ENCODE measurements around the gene SSPN.

The SSPN gene

DNA sequence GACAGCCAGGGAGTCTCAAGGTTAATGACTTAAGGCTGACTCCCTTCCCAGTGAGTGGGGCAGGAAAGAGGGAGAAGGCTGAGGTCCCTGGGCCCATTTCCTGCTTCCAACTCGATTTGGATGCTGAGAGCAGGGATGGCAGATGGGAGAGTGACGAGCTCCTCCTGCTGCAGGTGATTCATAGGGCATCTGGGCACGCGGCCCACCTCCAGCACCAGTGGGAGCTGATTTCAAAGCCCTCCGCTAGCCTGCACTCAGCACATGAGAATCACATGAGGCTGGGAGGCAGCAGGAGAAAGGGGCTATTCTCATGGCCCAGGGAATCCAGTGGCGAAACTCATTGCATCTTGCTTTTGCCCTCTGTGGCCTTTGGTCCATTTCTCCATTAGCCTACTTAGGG is 90.8 kb downstream of the SSPN start:
- no peak overlapping the region for H3K27ac Mint-ChIP-seq
- H3K27me3 Mint-ChIP-seq, result peaks cover 6% of the 10 kb centered on the region
- CTCF ChIA-PET, result no interaction called here
- no peak for DNase-seq
- no peak overlapping the region for H3K4me3 Mint-ChIP-seq
- H3K4me1 Mint-ChIP-seq, result no peaks in the 10 kb centered on the region
- H3K9me3 Mint-ChIP-seq, result no peaks in the 10 kb centered on the region
- H3K36me3 Mint-ChIP-seq, result no peaks in the 10 kb centered on the region

DNA sequence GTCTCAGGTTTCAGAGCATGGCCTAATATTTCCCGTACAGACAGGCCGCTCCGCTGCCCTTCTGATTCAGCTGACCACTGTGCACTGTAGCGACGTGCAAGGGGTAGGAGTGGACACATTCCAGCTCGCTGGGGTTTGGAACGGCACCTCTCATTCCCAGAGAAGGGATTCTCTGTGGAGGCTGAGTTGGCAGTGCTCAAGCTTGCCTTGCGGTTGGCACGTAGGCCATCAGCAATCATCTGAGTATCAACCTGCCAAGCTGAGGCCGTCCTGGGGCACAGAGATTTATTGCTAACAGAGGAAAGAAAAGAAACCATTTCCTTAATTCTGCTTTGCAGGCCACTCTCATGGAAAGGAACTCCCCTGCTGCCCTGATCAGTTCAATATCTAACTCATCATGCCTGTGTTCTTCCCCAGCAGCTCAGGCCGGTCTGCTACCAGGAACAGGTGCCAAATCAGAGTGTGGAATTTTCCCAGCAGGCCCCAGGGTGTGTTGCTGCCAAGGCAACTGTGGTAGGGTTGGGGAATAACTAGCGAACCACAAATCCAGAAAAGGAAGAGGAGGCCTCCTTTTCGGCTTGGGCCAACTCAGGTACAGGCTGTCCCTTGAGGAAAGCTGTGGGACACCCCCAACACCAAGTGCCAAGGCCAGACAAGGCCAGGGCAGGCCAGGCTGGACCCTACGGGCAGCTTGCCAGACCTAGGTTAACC is 92.5 kb downstream of the SSPN start:
- H3K4me1 Mint-ChIP-seq, result no peaks in the 10 kb centered on the region

DNA sequence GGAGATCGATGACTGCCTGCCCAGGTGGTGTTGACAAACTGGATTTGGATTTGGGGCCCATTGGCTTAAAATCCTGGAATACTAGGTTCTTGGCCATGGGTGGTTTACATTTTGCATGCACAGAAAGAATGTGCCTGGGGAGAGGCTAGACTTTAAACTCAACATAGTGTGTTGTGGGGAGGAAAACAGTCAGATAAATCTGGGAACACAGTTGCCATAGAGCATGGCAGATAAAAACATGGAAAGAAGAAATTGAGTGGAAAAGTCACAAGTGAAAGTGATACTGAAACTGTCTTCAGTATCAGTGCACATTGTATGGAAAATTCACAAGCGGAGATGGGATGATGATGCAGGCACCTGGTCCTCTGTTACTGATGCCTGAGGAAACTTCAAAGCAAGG is 95.2 kb downstream of the SSPN start:
- Mint-ChIP-seq H3K27ac (no peak overlapping the region), H3K27me3 (no peaks in the 10 kb centered on the region), H3K9me3 (no peaks in the 10 kb centered on the region), H3K4me1 (no peaks in the 10 kb centered on the region), H3K4me3 (no peak overlapping the region), H3K36me3 (no peaks in the 10 kb centered on the region)
- DNase-seq, result no peak
- CTCF ChIA-PET, result no interaction called here

More for the DNA sequence above, 92.5 kb downstream of the SSPN start:
- no peak for DNase-seq
- no peaks in the 10 kb centered on the region for H3K9me3 Mint-ChIP-seq
- no peaks in the 10 kb centered on the region for H3K36me3 Mint-ChIP-seq
- no peak overlapping the region for H3K27ac Mint-ChIP-seq
- CTCF ChIA-PET, result no interaction called here
- H3K4me3 Mint-ChIP-seq, result no peak overlapping the region
- peaks cover 6% of the 10 kb centered on the region for H3K27me3 Mint-ChIP-seq

DNA sequence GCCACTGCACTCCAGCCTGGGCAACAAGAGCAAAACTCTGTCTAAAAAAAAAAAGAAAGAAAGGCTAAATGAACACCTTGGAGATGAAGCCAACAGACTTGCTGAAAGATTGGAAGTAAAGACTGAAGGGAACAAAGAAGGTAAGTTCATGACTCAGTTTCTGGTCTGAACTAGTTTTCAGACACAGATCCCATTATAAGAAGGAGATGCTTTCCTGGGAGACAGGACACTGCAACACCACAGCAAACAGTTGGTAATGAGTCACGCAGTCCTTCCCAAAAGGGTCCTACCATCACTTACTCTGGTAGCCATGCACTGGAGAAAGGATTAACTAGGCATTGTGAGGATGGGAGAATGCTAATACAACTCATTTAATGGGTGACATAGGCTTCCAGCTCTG is 97.2 kb downstream of the SSPN start:
- CTCF ChIA-PET, result no interaction called here

DNA sequence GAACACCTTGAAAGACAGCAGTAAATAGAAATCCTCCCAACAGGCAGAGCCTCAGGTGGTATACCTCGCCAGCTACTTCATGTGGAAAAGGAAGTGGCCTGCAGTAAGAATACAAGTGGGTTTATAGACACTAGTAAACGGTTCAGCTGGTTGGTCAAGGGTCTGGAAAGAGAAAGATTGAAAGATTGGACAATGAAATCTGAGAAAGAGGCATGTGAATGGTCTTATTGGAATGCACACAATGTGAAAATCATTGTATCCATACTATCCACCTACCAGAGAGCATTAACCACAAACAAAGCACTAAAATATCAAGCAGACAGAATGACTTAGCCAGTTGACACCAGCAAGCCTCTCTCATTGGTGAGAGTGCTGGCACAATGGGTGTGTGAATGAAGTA is 98.2 kb downstream of the SSPN start:
- DNase-seq, result no peak
- H3K4me1 Mint-ChIP-seq, result peaks cover 5% of the 10 kb centered on the region
- H3K27ac Mint-ChIP-seq, result no peak overlapping the region
- H3K4me3 Mint-ChIP-seq, result no peak overlapping the region
- CTCF ChIA-PET, result no interaction called here
- no peaks in the 10 kb centered on the region for H3K36me3 Mint-ChIP-seq
- H3K27me3 Mint-ChIP-seq, result no peaks in the 10 kb centered on the region
- no peaks in the 10 kb centered on the region for H3K9me3 Mint-ChIP-seq

More for the DNA sequence above, 97.2 kb downstream of the SSPN start:
- Mint-ChIP-seq H3K36me3 (no peaks in the 10 kb centered on the region), H3K4me1 (no peaks in the 10 kb centered on the region), H3K27me3 (no peaks in the 10 kb centered on the region), H3K4me3 (no peak overlapping the region), H3K9me3 (no peaks in the 10 kb centered on the region), H3K27ac (no peak overlapping the region)
- DNase-seq, result no peak

DNA sequence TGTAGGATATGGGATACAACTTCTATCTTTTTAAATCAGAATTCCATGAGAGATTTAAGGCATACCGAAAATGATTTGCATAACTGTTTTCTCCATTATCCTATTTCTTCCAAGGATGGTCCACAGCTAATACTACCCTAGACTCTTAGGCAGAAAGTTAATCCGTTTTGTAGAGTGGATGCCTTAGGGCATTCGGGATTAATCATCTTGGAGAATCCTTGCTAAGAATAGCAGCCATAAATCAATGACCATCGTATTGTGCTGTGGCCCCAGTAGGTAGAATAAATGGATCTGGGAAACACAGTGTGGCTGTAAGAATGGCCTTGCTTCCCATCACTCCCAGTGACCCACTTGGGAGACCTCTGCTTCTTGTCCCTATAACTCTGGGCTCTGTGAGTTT is 99.6 kb downstream of the SSPN start:
- CTCF ChIA-PET, result no interaction called here
- no peaks in the 10 kb centered on the region for H3K9me3 Mint-ChIP-seq
- H3K4me1 Mint-ChIP-seq, result peaks cover 12% of the 10 kb centered on the region
- no peaks in the 10 kb centered on the region for H3K27me3 Mint-ChIP-seq
- DNase-seq, result no peak
- H3K36me3 Mint-ChIP-seq, result no peaks in the 10 kb centered on the region
- H3K27ac Mint-ChIP-seq, result no peak overlapping the region
- no peak overlapping the region for H3K4me3 Mint-ChIP-seq

DNA sequence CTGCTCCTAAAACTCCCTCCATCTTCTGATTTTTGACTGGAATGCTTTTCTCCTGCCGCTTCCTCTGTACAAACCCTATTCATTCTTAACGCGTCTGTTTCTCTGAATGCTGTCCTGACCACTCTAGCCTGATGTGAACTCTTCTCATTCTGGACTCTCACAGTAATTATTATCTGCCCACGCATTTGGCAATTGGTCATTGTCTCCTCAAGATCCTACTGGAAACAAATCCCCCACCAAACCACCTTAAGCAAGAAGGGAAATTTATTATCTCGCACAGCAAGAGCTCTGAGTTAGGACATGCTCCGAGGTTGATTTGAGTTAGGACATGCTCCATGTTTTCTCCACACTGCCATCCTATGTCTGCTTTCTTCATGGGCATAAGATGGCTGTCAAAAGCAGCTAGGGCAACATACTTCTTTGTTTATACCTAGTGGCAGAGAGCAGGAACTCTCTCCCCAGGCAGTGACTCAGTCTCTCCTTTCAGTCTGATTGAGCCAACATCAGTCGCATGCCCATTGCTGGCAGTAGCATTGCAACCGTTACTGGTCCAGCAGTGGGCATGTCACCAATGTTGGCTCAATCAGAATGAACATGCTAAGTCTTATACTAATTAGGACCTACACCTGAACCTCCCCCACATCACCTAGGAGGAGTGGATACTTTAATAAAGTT is 102.2 kb downstream of the SSPN start:
- no peaks in the 10 kb centered on the region for H3K36me3 Mint-ChIP-seq
- no peak overlapping the region for H3K4me3 Mint-ChIP-seq
- no peak overlapping the region for H3K27ac Mint-ChIP-seq
- DNase-seq, result no peak
- no peaks in the 10 kb centered on the region for H3K27me3 Mint-ChIP-seq
- no peaks in the 10 kb centered on the region for H3K9me3 Mint-ChIP-seq
- peaks cover 12% of the 10 kb centered on the region for H3K4me1 Mint-ChIP-seq
- CTCF ChIA-PET, result no interaction called here

DNA sequence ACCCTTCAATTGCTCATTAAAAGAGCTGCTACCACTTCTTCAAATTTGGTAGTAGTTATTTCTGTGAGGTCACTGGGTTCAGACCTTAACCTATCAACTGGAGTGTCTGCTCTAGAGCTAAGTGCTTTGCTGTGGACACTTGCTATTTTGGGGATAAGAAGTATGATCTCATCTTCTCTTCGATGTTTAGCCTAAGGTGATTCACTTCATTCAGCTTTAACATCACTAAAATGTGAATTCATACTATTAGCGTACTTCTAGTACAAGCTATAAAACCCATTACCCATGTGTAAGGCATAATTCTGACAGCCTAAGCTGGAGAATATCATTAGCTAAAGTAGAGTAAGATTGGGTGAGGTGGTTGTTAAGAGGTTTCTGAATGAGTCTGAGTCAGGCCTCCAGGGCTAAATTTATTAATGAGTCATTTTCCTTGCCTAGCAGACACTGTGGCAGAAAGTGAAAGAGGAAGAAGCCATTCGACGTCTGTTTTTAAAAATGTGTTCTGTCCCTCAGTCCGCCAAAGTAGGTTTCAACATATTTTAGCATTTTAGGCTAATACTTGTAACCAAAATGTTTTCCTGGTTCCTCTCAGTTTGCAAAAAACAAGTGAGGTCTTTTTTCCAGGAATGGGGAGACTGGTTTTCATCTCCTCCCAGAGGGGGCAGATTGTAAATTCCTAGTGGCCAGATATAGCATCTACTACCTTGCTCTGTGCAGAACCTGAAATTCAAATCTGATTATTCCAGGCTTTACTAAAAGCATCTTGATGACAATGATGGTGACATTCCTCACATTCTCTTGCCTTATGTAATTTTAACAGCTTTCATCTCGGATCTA is 103.6 kb downstream of the SSPN start:
- Mint-ChIP-seq H3K27me3 (peaks cover 4% of the 10 kb centered on the region), H3K4me1 (peaks cover 12% of the 10 kb centered on the region), H3K27ac (no peak overlapping the region), H3K9me3 (no peaks in the 10 kb centered on the region), H3K4me3 (peak overlapping the region; percentile 8), H3K36me3 (no peaks in the 10 kb centered on the region)
- DNase-seq, result no peak
- CTCF ChIA-PET, result interaction anchor here (0.7 kb wide), 1 partner anchor 474 kb away, joined by 3 read pairs; no protein-coding TSS in a partner anchor

DNA sequence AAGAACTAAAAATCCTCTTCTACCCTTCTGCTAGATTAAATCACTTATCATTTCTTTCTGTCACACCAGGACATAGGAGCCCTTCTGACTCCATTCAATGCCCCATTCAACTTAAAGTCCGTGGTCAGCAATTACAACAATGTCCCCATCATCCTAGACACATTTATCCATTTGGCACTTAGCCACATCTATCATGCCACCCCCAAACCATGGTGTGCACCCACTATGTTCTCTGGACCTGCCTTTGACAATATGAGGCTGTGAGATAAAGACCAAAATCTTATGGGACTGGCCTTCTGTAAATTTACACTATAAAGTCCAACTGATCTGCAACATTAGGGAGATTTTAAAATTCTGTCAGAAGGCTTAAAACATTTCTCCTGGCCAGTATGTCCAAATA is 104.4 kb downstream of the SSPN start:
- Mint-ChIP-seq H3K27ac (no peak overlapping the region), H3K4me3 (no peak overlapping the region)
- CTCF ChIA-PET, result no interaction called here

More for the DNA sequence above, 104.4 kb downstream of the SSPN start:
- peaks cover 12% of the 10 kb centered on the region for H3K4me1 Mint-ChIP-seq
- H3K27me3 Mint-ChIP-seq, result peaks cover 4% of the 10 kb centered on the region
- H3K9me3 Mint-ChIP-seq, result no peaks in the 10 kb centered on the region
- DNase-seq, result no peak
- no peaks in the 10 kb centered on the region for H3K36me3 Mint-ChIP-seq
